ENCODE measurements around the gene CPAMD8.

GRCh38 chr19:16889883-16890460, 136.6 kb downstream of the CPAMD8 start:
- TF ChIP-seq POLR2AphosphoS5 (IDR thresholded peaks at IDR 0.05) (no peak), CTCF (IDR thresholded peaks at IDR 0.05) (no peak)
